ENCODE measurements around the gene CBLC.

DNA sequence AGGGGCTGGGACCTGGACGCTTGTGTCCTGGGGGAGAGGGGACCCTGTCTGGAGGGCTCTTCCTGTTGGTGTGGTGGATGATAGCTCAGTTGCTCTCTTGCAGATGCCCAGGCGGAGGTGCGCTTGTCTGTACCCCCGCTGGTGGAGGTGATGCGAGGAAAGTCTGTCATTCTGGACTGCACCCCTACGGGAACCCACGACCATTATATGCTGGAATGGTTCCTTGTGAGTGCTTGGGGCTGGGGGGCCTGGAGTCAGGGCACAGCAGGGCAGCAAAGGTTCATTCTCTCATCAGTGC is 33.4 kb downstream of the CBLC start:
- TF ChIP-seq CTCF (IDR thresholded peaks at IDR 0.05; ENCODE audit: insufficient read depth, low read length, poor library complexity, severe bottlenecking) (no peak), EZH2phosphoT487 (conservative IDR thresholded peaks at IDR 0.05; ENCODE audit: low read length) (no peak)

Measured in SU-DHL-6 (cell line).